Endothelial cell of umbilical vein (primary cell): ENCODE results near the gene SPRR3. TPM values are rescaled to one million over a fixed set of nuclear protein-coding genes. Genes with fewer than 3 reads are reported as not detected.

Source experiments
- BruUV-seq: library from RNA; stranded (reverse); fragments of 400-500 nt; replicated peaks from 2 replicates; lab custom pipeline; 2021; lab: Mats Ljungman, UMichigan
- CTCF ChIA-PET: fragments of 300-600, 350-600 bp; sonication (Branson Sonifier 250); formaldehyde crosslinking; loops from one replicate; lab custom pipeline; 2021; ENCODE audit warnings: antibody characterized with exemption, inconsistent platforms; lab: Charles Lee
- POLR2A ChIA-PET: fragments of 300-600, 350-600 bp; sonication (Branson Sonifier 250); formaldehyde crosslinking; loops from one replicate; lab custom pipeline; 2021; ENCODE audit warnings: antibody characterized with exemption, inconsistent platforms; lab: Charles Lee
- DNase-seq: peaks from one replicate; pipeline ENCODE4 v3.0.0-alpha.2; 2011; ENCODE audit warnings: low read depth, low spot score
- FAIRE-seq: peaks from 2 replicates; lab custom pipeline; 2011; peaks lifted over from hg19 to GRCh38; lab: Jason Lieb, UNC
- H2AFZ ChIP-seq: 2 replicates; pipeline ENCODE4 v1.6.0; 2012; ENCODE audit warnings: low read depth, low read length, control low read depth, inconsistent platforms
- H3K27ac ChIP-seq: 2 replicates; pipeline ENCODE4 v1.5.1; 2011; ENCODE audit warnings: low read depth, mild to moderate bottlenecking, control low read depth, low read length, moderate library complexity; ENCODE audit not compliant: insufficient read depth
- H3K27me3 ChIP-seq, 2 experiments: 2 replicates each; pipeline versions ENCODE4 v1.6.0 to v1.6.1; 2011; ENCODE audit warnings: low read length in 2 of 2, mixed read lengths in 1 of 2; ENCODE audit not compliant: control insufficient read depth in 2 of 2, insufficient read depth in 2 of 2
- H3K36me3 ChIP-seq, 2 experiments: 2 replicates in 1 of 2; 3 replicates in 1 of 2; pipeline ENCODE4 v1.5.1; 2011; ENCODE audit warnings: low read length in 2 of 2, mild to moderate bottlenecking in 1 of 2, moderate library complexity in 1 of 2; ENCODE audit not compliant: control insufficient read depth in 2 of 2, insufficient read depth in 2 of 2; ENCODE audit errors: extremely low read depth in 1 of 2
- H3K4me1 ChIP-seq: 3 replicates; pipeline ENCODE4 v1.5.1; 2011; ENCODE audit warnings: mild to moderate bottlenecking, low read length; ENCODE audit not compliant: control insufficient read depth, insufficient read depth; ENCODE audit errors: extremely low read depth
- H3K4me2 ChIP-seq: 2 replicates; pipeline ENCODE4 v1.6.1; 2011; ENCODE audit warnings: low read length, control low read depth, mixed read lengths; ENCODE audit not compliant: insufficient read depth
- H3K4me3 ChIP-seq, 3 experiments: fragments of 200-600 bp in 1 of 3; sonication (generic), shearing (Covaris generic) in 1 of 3; replicated peaks in 1 of 3; 2 replicates each; pipeline ENCODE4 v1.5.1; 2011 to 2016; ENCODE audit warnings: control low read depth in 3 of 3, low read length in 3 of 3, mild to moderate bottlenecking in 2 of 3, inconsistent platforms in 1 of 3, low read depth in 1 of 3, moderate library complexity in 1 of 3; ENCODE audit not compliant: insufficient read depth in 1 of 3
- H3K79me2 ChIP-seq: 2 replicates; pipeline ENCODE4 v1.6.0; 2012; ENCODE audit warnings: low read length, inconsistent platforms; ENCODE audit not compliant: control insufficient read depth, insufficient read depth
- H3K9ac ChIP-seq: replicated peaks from 2 replicates; pipeline ENCODE3; 2011; ENCODE audit warnings: low read length, control low read depth; ENCODE audit not compliant: insufficient read depth; ENCODE audit errors: extremely low read depth
- H3K9me1 ChIP-seq: replicated peaks from 3 replicates; pipeline ENCODE4 v1.6.0; 2011; ENCODE audit warnings: mild to moderate bottlenecking, low read length; ENCODE audit not compliant: control insufficient read depth, insufficient read depth; ENCODE audit errors: extremely low read depth
- H3K9me3 ChIP-seq: replicated peaks from 2 replicates; pipeline ENCODE4 v1.5.1; 2012; ENCODE audit warnings: low read length, inconsistent platforms; ENCODE audit not compliant: control insufficient read depth, insufficient read depth
- H4K20me1 ChIP-seq: replicated peaks from 2 replicates; pipeline ENCODE3; 2011; ENCODE audit warnings: mild to moderate bottlenecking, low read length; ENCODE audit not compliant: control insufficient read depth, insufficient read depth; ENCODE audit errors: extremely low read depth
- CTCF ChIP-seq, 2 donors: IDR thresholded peaks; 1 replicate in 1 of 2; 2 replicates in 1 of 2; pipeline ENCODE4 v1.5.1; 2011; ENCODE audit warnings: low read length in 2 of 2, mild to moderate bottlenecking in 2 of 2, moderate library complexity in 2 of 2, control low read depth in 1 of 2, inconsistent platforms in 1 of 2, low read depth in 1 of 2; ENCODE audit not compliant: insufficient read depth in 1 of 2; ENCODE audit errors: extremely low read depth in 1 of 2
- EZH2 ChIP-seq: IDR thresholded peaks from 2 replicates; pipeline ENCODE4 v1.6.1; 2012; ENCODE audit warnings: borderline replicate concordance, low read depth, mild to moderate bottlenecking, moderate library complexity, low read length, inconsistent platforms; ENCODE audit not compliant: severe bottlenecking
- FOS ChIP-seq: IDR thresholded peaks from 2 replicates; pipeline ENCODE4 v1.6.1; 2011; ENCODE audit warnings: mild to moderate bottlenecking, low read length, moderate library complexity, borderline replicate concordance; ENCODE audit not compliant: insufficient read depth
- GATA2 ChIP-seq: IDR thresholded peaks from 2 replicates; pipeline ENCODE4 v1.7.0; 2011; ENCODE audit warnings: low read depth, mild to moderate bottlenecking, moderate library complexity, mixed read lengths, low read length; ENCODE audit not compliant: insufficient read length, insufficient read depth
- JUN ChIP-seq: IDR thresholded peaks from 2 replicates; pipeline ENCODE4 v1.6.1; 2011; ENCODE audit warnings: borderline replicate concordance, low read depth; ENCODE audit not compliant: insufficient read length, insufficient read depth
- MAX ChIP-seq: IDR thresholded peaks from 2 replicates; pipeline ENCODE4 v1.6.1; 2011; ENCODE audit not compliant: insufficient read depth, insufficient read length
- MYC ChIP-seq: IDR thresholded peaks from one replicate; pipeline ENCODE4 v1.6.1; 2011; ENCODE audit warnings: mild to moderate bottlenecking, low read depth, low read length
- POLR2A ChIP-seq: IDR thresholded peaks from 2 replicates; pipeline ENCODE4 v1.6.1; 2012; ENCODE audit warnings: low read depth, mild to moderate bottlenecking, control low read depth, low read length
- POLR2AphosphoS5 ChIP-seq: IDR thresholded peaks from 2 replicates; pipeline ENCODE4 v1.6.1; 2012; ENCODE audit warnings: low read depth, mild to moderate bottlenecking, control low read depth, low read length, moderate library complexity; ENCODE audit not compliant: insufficient read depth
- dilution Hi-C: fragments of 300-500 bp; cut with MboI; formaldehyde crosslinking; loops from one replicate; pipeline ENCODE4 v1.15.0; 2019; ENCODE audit warnings: low sequenced_read_pairs; ENCODE audit not compliant: extremely low pct_ligation_motif_present
- intact Hi-C: fragments of 100-400 bp; cut with micrococcal nuclease; formaldehyde crosslinking; loops from one replicate; pipeline ENCODE4 v1.10.0; 2022
- polyA plus RNA-seq, 4 experiments: library from polyadenylated mRNA; depleted of rRNA in 3 of 4; stranded (reverse) in 3 of 4; unstranded in 1 of 4; fragments of >200 nt; gene quantifications; 2 replicates each; pipeline versions ENCODE4 v1.2.1 to v1.2.3, GENCODE V29; 2011 to 2012; ENCODE audit warnings: missing spikeins in 1 of 4
- total RNA-seq: library from RNA; stranded (reverse); gene quantifications from 2 replicates; pipeline ENCODE4 v1.2.3, GENCODE V29; 2021

SPRR3 gene
- total and polyA plus RNA-seq, 2 donors (not counting 3 experiments of a cell fraction or from before 2014, with no cell fraction given), result not detected

- no TSS peak for BruUV-seq
- no peaks in the 10 kb centered on the region for H3K4me1 ChIP-seq
- no peak overlapping the region for H3K27ac ChIP-seq
- intact Hi-C loops (no loop called here), dilution Hi-C loops (no loop called here)
- ChIA-PET POLR2A (no interaction called here), CTCF (no interaction called here)
- H3K4me2 ChIP-seq, result no peak overlapping the region
- H3K9me3 ChIP-seq, result no peaks in the 10 kb centered on the region
- DNase-seq, result no peak
- no peaks in the 10 kb centered on the region for H3K9me1 ChIP-seq
- FAIRE-seq, result no peak
- no peaks in the 10 kb centered on the region for H4K20me1 ChIP-seq
- no peak overlapping the region for H3K9ac ChIP-seq
- H2AFZ ChIP-seq, result no peak overlapping the region
- H3K79me2 ChIP-seq, result no peaks in the 10 kb centered on the region
- no peaks in the 10 kb centered on the region for H3K27me3 ChIP-seq
- TF ChIP-seq GATA2 (no peak), FOS (no peak), MYC (no peak), POLR2A (no peak), CTCF (IDR thresholded peaks at IDR 0.05; ENCODE audit: extremely low read depth in 1 of 2, insufficient read depth in 1 of 2, low read depth in 1 of 2, low read length in 2 of 2) (no peak), MAX (no peak), POLR2AphosphoS5 (no peak), JUN (no peak), EZH2 (no peak)
- H3K4me3 ChIP-seq, result no peak overlapping the region
- no peaks in the 10 kb centered on the region for H3K36me3 ChIP-seq
Measured at GRCh38 chr1:152980676-152981075, 20.9 kb upstream of the SPRR3 start.
